ENCODE results near the gene DOK4. TPM values are rescaled to one million over a fixed set of nuclear protein-coding genes. Genes with fewer than 3 reads are reported as not detected.

Gene DOK4
- total and polyA plus RNA-seq, 2 of the 8 experiments (the other 6 are each of a cell fraction or from before 2014, with no cell fraction given), result 24.0 to 28.9 TPM

DNA sequence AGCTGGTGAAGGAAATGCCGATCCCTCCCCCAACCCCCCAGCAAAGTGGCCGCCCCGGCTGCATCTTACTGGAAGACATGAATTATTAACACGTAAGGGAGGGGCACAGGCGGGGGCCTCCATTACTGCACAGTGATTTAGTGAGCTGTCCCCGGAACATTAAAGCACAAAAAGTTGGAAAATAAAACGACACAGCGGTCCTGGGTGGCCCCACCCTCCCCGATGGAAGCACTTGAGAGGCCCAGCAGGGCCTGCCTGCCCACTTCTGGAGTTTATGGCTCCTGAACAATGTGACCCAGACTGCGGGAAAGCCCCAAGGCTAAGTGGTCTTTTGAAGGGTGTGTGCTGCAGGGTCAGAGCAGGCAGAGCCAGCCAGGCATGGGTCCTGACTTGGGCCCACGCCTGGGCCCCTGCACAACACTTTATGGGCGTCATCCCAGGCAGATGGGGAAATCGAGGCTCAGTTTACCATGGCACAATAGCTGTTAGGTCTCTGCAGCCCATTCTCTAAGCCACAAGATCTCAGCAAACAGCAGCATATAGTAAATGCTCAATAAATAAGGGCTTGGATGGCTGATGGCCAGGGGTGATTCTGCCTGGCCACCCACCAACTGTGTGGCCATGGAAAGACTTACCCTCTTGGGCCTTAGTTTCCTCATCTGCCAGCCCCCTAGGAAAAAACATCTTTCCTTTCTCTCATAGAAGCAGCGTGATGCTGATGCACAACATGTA, 27.2 kb upstream of the DOK4 start:
- H3K4me2 ChIP-seq (ENCODE audit: insufficient read depth in 1 of 2, low read depth in 2 of 2, low read length in 2 of 2), result no peak overlapping the region
- H3K79me1 ChIP-seq (ENCODE audit: low read depth, low read length), result no peaks in the 10 kb centered on the region
- no peak for FAIRE-seq
- POLR2A ChIA-PET (ENCODE audit: partially characterized antibody), result interaction anchor here (1.2 to 1.5 kb wide), 3 partner anchors 15 to 51 kb away, joined by 3 to 5 read pairs (median 4); partner anchors contain the start of genes CCDC102A and POLR2C
- H3K56ac ChIP-seq (replicated peaks; ENCODE audit: insufficient read length, low read depth, low read length), result no peak overlapping the region
- H3K9ac ChIP-seq (replicated peaks in 1 of 4; ENCODE audit: extremely low read depth in 1 of 4, low read depth in 3 of 4, low read length in 3 of 4), result no peak overlapping the region
- H3K23ac ChIP-seq (ENCODE audit: insufficient read length), result no peak overlapping the region
- H3K14ac ChIP-seq (ENCODE audit: insufficient read length), result no peak overlapping the region
- no peak for DNase-seq (ENCODE audit: low read depth in 1 of 2, low spot score in 2 of 2)
- no peak overlapping the region for H4K8ac ChIP-seq (ENCODE audit: extremely low read depth, insufficient read depth, low read length)
- no peak overlapping the region for H2BK20ac ChIP-seq (ENCODE audit: low read length)
- H2AFZ ChIP-seq (ENCODE audit: low read length), result no peak overlapping the region
- peaks cover 0 to 3% (median 1%) of the 10 kb centered on the region in 4 experiments; a peak in 2 of 7 replicates for H3K4me1 ChIP-seq (replicated peaks in 1 of 4; ENCODE audit: control insufficient read depth in 3 of 4, insufficient read depth in 4 of 4, low read length in 3 of 4)
- no peak overlapping the region for H3K4me3 ChIP-seq (ENCODE audit: extremely low read depth in 1 of 4, insufficient read depth in 2 of 4, low read depth in 3 of 4, low read length in 4 of 4)
- no peaks in the 10 kb centered on the region for H3K79me2 ChIP-seq (ENCODE audit: control insufficient read depth in 1 of 2, insufficient read depth in 2 of 2, low read length in 2 of 2)
- H3K18ac ChIP-seq (ENCODE audit: extremely low read depth, low read length), result no peak overlapping the region
- peaks cover 0 to 1% of the 10 kb centered on the region in 2 experiments for H4K20me1 ChIP-seq (replicated peaks in 1 of 2; ENCODE audit: control insufficient read depth in 1 of 2, insufficient read depth in 2 of 2, low read length in 2 of 2)
- H3K36me3 ChIP-seq (ENCODE audit: control insufficient read depth in 2 of 4, insufficient read depth in 4 of 4, low read length in 3 of 4), result no peaks in the 10 kb centered on the region; a peak in 1 of 8 replicates
- H3K4ac ChIP-seq (replicated peaks; ENCODE audit: insufficient read length, low read depth, low read length), result no peak overlapping the region
- H2BK15ac ChIP-seq (ENCODE audit: low read length), result no peak overlapping the region
- H3K27ac ChIP-seq (ENCODE audit: low read depth, low read length), result no peak overlapping the region
- CTCF ChIA-PET (ENCODE audit: partially characterized antibody), result interaction anchor here (0.7 to 2.8 kb wide), 6 partner anchors 26 to 95 kb away, joined by 3 to 17 read pairs (median 6); partner anchors contain the start of gene POLR2C
- no peaks in the 10 kb centered on the region for H3K9me3 ChIP-seq (ENCODE audit: insufficient read depth in 2 of 2, low read depth in 1 of 2, low read length in 1 of 2)
- no peak overlapping the region for H2AK5ac ChIP-seq (ENCODE audit: low read depth, low read length)
- H3K23me2 ChIP-seq (ENCODE audit: low read depth, low read length), result no peaks in the 10 kb centered on the region
- H4K5ac ChIP-seq (ENCODE audit: insufficient read length, low read depth, low read length), result no peak overlapping the region
- H2BK120ac ChIP-seq (replicated peaks; ENCODE audit: low read depth, low read length), result no peak overlapping the region
- no peak overlapping the region for H4K91ac ChIP-seq (replicated peaks; ENCODE audit: insufficient read length, low read length)
- H2BK5ac ChIP-seq (ENCODE audit: low read depth, low read length), result no peak overlapping the region
- H3K27me3 ChIP-seq (replicated peaks in 1 of 4; ENCODE audit: control insufficient read depth in 3 of 4, extremely low read depth in 1 of 4, insufficient read depth in 3 of 4, low read length in 3 of 4), result no peaks in the 10 kb centered on the region
- 83% methylated on average over 14 of the region's 14 CpGs; no CpG with 5 or more reads in 1 of the 2 experiments for WGBS, 2 experiments (ENCODE audit: extremely low coverage in 1 of 2, insufficient coverage in 1 of 2, insufficient read length in 1 of 2, insufficient replicate concordance in 2 of 2, low coverage in 1 of 2, low lambda C conversion rate in 2 of 2, missing lambda C conversion rate in 1 of 2)
- H2BK12ac ChIP-seq (ENCODE audit: low read depth, low read length), result no peak overlapping the region
- TF ChIP-seq KDM5A (IDR thresholded peaks at IDR 0.05; ENCODE audit: low read length) (no peak), RNF2 (IDR thresholded peaks at IDR 0.05; ENCODE audit: borderline replicate concordance, low read depth, low read length, missing control alignments, poor library complexity, severe bottlenecking) (no peak), CTBP2 (IDR thresholded peaks at IDR 0.05; ENCODE audit: borderline replicate concordance, insufficient read depth, insufficient read length, low read length) (no peak), NANOG (IDR thresholded peaks at IDR 0.05; ENCODE audit: insufficient read depth, low read depth, low read length, poor library complexity, severe bottlenecking) (no peak)
- TF ChIP-seq, protein P1, sequence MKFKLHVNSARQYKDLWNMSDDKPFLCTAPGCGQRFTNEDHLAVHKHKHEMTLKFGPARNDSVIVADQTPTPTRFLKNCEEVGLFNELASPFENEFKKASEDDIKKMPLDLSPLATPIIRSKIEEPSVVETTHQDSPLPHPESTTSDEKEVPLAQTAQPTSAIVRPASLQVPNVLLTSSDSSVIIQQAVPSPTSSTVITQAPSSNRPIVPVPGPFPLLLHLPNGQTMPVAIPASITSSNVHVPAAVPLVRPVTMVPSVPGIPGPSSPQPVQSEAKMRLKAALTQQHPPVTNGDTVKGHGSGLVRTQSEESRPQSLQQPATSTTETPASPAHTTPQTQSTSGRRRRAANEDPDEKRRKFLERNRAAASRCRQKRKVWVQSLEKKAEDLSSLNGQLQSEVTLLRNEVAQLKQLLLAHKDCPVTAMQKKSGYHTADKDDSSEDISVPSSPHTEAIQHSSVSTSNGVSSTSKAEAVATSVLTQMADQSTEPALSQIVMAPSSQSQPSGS (IDR thresholded peaks at IDR 0.05; ENCODE audit: low read length), result no peak
- TF ChIP-seq, protein P2, sequence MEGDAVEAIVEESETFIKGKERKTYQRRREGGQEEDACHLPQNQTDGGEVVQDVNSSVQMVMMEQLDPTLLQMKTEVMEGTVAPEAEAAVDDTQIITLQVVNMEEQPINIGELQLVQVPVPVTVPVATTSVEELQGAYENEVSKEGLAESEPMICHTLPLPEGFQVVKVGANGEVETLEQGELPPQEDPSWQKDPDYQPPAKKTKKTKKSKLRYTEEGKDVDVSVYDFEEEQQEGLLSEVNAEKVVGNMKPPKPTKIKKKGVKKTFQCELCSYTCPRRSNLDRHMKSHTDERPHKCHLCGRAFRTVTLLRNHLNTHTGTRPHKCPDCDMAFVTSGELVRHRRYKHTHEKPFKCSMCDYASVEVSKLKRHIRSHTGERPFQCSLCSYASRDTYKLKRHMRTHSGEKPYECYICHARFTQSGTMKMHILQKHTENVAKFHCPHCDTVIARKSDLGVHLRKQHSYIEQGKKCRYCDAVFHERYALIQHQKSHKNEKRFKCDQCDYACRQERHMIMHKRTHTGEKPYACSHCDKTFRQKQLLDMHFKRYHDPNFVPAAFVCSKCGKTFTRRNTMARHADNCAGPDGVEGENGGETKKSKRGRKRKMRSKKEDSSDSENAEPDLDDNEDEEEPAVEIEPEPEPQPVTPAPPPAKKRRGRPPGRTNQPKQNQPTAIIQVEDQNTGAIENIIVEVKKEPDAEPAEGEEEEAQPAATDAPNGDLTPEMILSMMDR (IDR thresholded peaks at IDR 0.05; ENCODE audit: control extremely low read depth in 1 of 3, insufficient read depth in 1 of 3, low read depth in 1 of 3, low read length in 3 of 3), result no peak

All from H1 (cell line).